Subcutaneous abdominal adipose tissue (tissue), 5 donors: ENCODE measurements around the gene RPS6KC1.
A peak's percentile ranks its signal among the peaks of the same experiment; 100 is the strongest.
"Not testable (repeated sequence)": the region's sequence is repeated elsewhere in the genome, so short reads cannot be mapped to it uniquely, and the experiment has no call there.

ENCODE experiments used
- H3K27ac ChIP-seq: one replicate; pipeline ENCODE4 v1.7.0; 2013; ENCODE audit warnings: low read depth, mild to moderate bottlenecking, inconsistent platforms, low read length, moderate library complexity
- H3K27me3 ChIP-seq, 5 donors: one replicate each; pipeline ENCODE4 v1.7.0; 2013; ENCODE audit warnings: low read length in 5 of 5, inconsistent platforms in 1 of 5; ENCODE audit not compliant: control insufficient read depth in 5 of 5, insufficient read depth in 4 of 5
- H3K36me3 ChIP-seq, 5 donors: one replicate each; pipeline ENCODE4 v1.7.0; 2013; ENCODE audit warnings: low read length in 5 of 5; ENCODE audit not compliant: control insufficient read depth in 5 of 5, insufficient read depth in 5 of 5
- H3K4me1 ChIP-seq, 5 donors: one replicate each; pipeline ENCODE4 v1.7.0; 2013; ENCODE audit warnings: low read length in 5 of 5, mild to moderate bottlenecking in 3 of 5, moderate library complexity in 1 of 5; ENCODE audit not compliant: control insufficient read depth in 5 of 5, insufficient read depth in 5 of 5
- H3K4me3 ChIP-seq, 5 donors: one replicate each; pipeline ENCODE4 v1.7.0; 2013; ENCODE audit warnings: low read length in 5 of 5, low read depth in 1 of 5
- H3K9ac ChIP-seq, 5 donors: one replicate each; pipeline ENCODE4 v1.7.0; 2013; ENCODE audit warnings: low read length in 5 of 5, mild to moderate bottlenecking in 4 of 5, moderate library complexity in 3 of 5
- H3K9me3 ChIP-seq, 5 donors: one replicate each; pipeline ENCODE4 v1.7.0; 2013; ENCODE audit warnings: low read length in 5 of 5; ENCODE audit not compliant: control insufficient read depth in 5 of 5
- donor health status: healthy.
- donor health status: healthy.
- donor health status: healthy.
- donor health status: healthy.
- donor health status: healthy.

Gene RPS6KC1

GRCh38 chr1:213138892-213139291, 87.9 kb downstream of the RPS6KC1 start:
- H3K4me1 ChIP-seq, result peaks cover 0 to 17% (median 8%) of the 10 kb centered on the region in 5 donors
- H3K27me3 ChIP-seq, result no peaks in the 10 kb centered on the region
- no peak overlapping the region for H3K4me3 ChIP-seq
- H3K27ac ChIP-seq, result no peak overlapping the region
- peaks cover 0 to 5% (median 0%) of the 10 kb centered on the region in 5 donors for H3K9me3 ChIP-seq
- peaks cover 0 to 3% (median 0%) of the 10 kb centered on the region in 5 donors for H3K36me3 ChIP-seq
- H3K9ac ChIP-seq, result no peak overlapping the region

GRCh38 chr1:213148905-213149304, 97.9 kb downstream of the RPS6KC1 start:
- Histone ChIP-seq H3K4me1 (no peaks in the 10 kb centered on the region), H3K27ac (no peak overlapping the region), H3K9ac (no peak overlapping the region), H3K9me3 (no peaks in the 10 kb centered on the region), H3K27me3 (no peaks in the 10 kb centered on the region), H3K4me3 (no peak overlapping the region), H3K36me3 (peaks cover 0 to 6% (median 0%) of the 10 kb centered on the region in 5 donors)

GRCh38 chr1:213150090-213150489, 99.0 kb downstream of the RPS6KC1 start:
- H3K36me3 ChIP-seq, H3K4me3 ChIP-seq, H3K27me3 ChIP-seq, H3K27ac ChIP-seq, H3K4me1 ChIP-seq, H3K9me3 ChIP-seq, H3K9ac ChIP-seq: not testable (repeated sequence)

- Histone ChIP-seq H3K9me3 (no peaks in the 10 kb centered on the region), H3K27ac (no peak overlapping the region), H3K36me3 (no peaks in the 10 kb centered on the region), H3K27me3 (no peaks in the 10 kb centered on the region), H3K4me1 (peaks cover 4 to 10% (median 9%) of the 10 kb centered on the region in 5 donors), H3K4me3 (no peak overlapping the region), H3K9ac (no peak overlapping the region)
These were observed 103.1 kb downstream of the RPS6KC1 start for GRCh38 chr1:213154056-213154685.

GRCh38 chr1:213159376-213159775, 108.3 kb downstream of the RPS6KC1 start:
- H3K27ac ChIP-seq, result no peak overlapping the region
- H3K9ac ChIP-seq, result peak overlapping the region in 1 of 5 donors; percentile 30
- H3K4me1 ChIP-seq, result peaks cover 4 to 21% (median 13%) of the 10 kb centered on the region in 5 donors
- H3K4me3 ChIP-seq, result no peak overlapping the region
- peaks cover 0 to 2% (median 0%) of the 10 kb centered on the region in 5 donors for H3K9me3 ChIP-seq
- H3K27me3 ChIP-seq, result no peaks in the 10 kb centered on the region
- peaks cover 0 to 3% (median 0%) of the 10 kb centered on the region in 5 donors for H3K36me3 ChIP-seq

- H3K9ac ChIP-seq, H3K4me3 ChIP-seq, H3K36me3 ChIP-seq, H3K9me3 ChIP-seq, H3K27ac ChIP-seq, H3K27me3 ChIP-seq: not testable (repeated sequence)
- peaks cover 4 to 21% (median 13%) of the 10 kb centered on the region in 5 donors for H3K4me1 ChIP-seq
These were observed 109.4 kb downstream of the RPS6KC1 start for GRCh38 chr1:213160442-213160841.

- H3K36me3 ChIP-seq, result peaks cover 0 to 3% (median 0%) of the 10 kb centered on the region in 5 donors
- no peak overlapping the region for H3K27ac ChIP-seq
These were observed 111.3 kb downstream of the RPS6KC1 start for GRCh38 chr1:213162338-213162737.

GRCh38 chr1:213162862-213163261, 111.8 kb downstream of the RPS6KC1 start:
- Histone ChIP-seq H3K9ac (no peak overlapping the region), H3K4me1 (peaks cover 4 to 21% (median 13%) of the 10 kb centered on the region in 5 donors), H3K36me3 (peaks cover 0 to 3% (median 0%) of the 10 kb centered on the region in 5 donors), H3K4me3 (no peak overlapping the region), H3K27me3 (no peaks in the 10 kb centered on the region), H3K27ac (peak overlapping the region; percentile 3), H3K9me3 (peaks cover 0 to 2% (median 0%) of the 10 kb centered on the region in 5 donors)

More at GRCh38 chr1:213162338-213162737, 111.3 kb downstream of the RPS6KC1 start:
- Histone ChIP-seq H3K4me3 (no peak overlapping the region), H3K9ac (no peak overlapping the region), H3K4me1 (peaks cover 4 to 21% (median 13%) of the 10 kb centered on the region in 5 donors), H3K27me3 (no peaks in the 10 kb centered on the region), H3K9me3 (peaks cover 0 to 2% (median 0%) of the 10 kb centered on the region in 5 donors)

- Histone ChIP-seq H3K4me1 (peaks cover under 1 to 18% (median 9%) of the 10 kb centered on the region in 5 donors), H3K9me3 (peaks cover 0 to 2% (median 0%) of the 10 kb centered on the region in 5 donors), H3K27ac (peak overlapping the region; percentile 3), H3K27me3 (no peaks in the 10 kb centered on the region), H3K4me3 (no peak overlapping the region), H3K36me3 (peaks cover 0 to 3% (median 0%) of the 10 kb centered on the region in 5 donors), H3K9ac (no peak overlapping the region)
These were observed 112.3 kb downstream of the RPS6KC1 start for GRCh38 chr1:213163278-213163711.

- H3K36me3 ChIP-seq, result peaks cover 0 to 3% (median 0%) of the 10 kb centered on the region in 5 donors
- no peak overlapping the region for H3K4me3 ChIP-seq
- no peak overlapping the region for H3K9ac ChIP-seq
- peaks cover 0 to 2% (median 0%) of the 10 kb centered on the region in 5 donors for H3K9me3 ChIP-seq
- no peak overlapping the region for H3K27ac ChIP-seq
- no peaks in the 10 kb centered on the region for H3K27me3 ChIP-seq
- H3K4me1 ChIP-seq, result peaks cover 0 to 12% (median under 1%) of the 10 kb centered on the region in 5 donors
These were observed 113.5 kb downstream of the RPS6KC1 start for GRCh38 chr1:213164561-213164960.
